ENCODE data around the gene ARFGAP1.

The ARFGAP1 gene

DNA sequence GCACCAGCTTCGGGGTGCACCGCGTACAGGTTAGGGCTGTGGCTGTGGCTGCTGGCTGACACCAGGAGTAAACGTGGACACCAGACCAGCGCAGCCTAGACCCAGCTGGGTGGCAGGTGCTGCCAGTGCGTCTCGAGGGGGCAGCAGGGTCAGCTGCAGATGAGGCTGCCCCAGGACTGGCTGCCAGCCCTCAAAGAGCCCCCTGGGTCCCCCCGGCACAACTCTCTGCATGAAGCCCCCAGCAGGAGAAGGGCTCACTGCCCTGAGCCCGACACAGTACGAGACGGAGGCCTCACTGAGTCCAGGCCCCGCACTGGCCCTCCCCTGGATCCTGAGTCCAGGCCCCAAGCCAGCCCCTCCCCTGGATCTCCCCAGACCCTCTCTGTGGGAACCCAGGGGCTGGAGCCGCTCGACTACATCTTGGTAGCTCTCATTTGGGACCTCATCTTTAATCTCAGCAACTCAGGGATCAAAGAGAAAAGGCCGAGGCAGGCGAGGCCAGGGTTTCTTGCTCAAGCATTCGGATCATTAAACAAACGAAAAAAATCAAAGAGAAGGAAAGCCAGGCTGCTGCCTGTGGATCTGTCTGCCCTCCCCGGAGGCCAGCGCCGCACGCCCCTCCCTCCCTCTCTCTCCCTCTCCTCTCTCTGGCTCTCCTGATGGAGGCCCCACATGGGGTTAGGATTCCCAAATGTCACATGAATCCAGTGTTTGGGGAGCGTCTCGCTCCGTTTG is 11.4 kb upstream of the ARFGAP1 start:
- DNase-seq: no peak

DNA sequence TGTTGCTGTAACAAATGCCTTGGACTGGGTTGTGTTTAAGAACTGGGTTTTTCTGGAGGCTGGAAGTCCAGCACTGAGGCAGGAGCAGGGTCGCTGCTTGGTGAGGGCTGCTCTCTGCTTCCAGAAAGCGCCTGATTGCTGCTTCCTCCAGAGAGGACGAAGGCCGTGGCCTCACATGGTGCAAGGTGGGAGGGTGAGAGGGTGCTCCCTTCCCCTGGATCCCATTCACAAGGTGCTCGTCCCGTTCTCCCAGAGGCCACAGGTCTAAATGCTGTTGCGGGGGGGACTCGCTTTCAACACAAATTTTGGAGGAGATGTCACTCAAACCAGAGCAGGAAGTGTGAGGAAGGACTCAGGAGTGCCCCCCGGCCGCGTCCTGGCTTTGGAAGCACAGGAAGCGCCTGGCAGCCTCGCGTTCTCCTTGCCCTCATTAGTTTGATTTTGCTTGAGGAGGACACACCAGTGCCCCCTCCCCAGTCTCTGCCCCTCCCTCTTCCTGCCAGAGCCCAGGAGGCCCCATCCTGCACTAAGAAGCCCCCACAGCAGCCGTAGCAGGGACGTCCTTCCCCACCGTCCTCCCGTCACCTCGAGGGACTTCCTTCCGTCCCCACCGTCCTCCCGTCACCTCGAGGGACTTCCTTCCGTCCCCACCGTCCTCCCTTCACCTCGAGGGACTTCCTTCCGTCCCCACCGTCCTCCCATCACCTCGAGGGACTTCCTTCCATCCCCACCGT is 10.7 kb upstream of the ARFGAP1 start:
- no peak for DNase-seq

DNA sequence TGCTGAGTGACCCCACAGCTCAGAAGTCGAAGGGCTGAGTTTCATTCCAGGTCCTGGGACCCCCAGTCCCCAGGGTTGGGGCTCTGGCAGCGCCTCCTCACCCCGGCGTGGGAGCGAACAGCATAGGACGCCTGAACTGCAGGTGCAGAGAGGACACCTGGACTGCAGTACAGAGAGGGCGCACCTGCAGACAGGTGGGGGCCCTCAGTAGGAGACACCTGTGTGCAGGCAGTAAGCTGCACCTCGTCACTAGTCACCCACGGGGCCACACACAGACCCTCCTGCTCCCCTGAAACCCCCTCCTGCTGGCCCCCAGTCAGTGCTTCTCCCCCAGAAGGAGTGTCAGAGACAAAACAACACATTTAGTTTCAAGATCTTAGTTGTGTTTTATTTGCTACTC is 9.8 kb upstream of the ARFGAP1 start:
- no peak for DNase-seq

DNA sequence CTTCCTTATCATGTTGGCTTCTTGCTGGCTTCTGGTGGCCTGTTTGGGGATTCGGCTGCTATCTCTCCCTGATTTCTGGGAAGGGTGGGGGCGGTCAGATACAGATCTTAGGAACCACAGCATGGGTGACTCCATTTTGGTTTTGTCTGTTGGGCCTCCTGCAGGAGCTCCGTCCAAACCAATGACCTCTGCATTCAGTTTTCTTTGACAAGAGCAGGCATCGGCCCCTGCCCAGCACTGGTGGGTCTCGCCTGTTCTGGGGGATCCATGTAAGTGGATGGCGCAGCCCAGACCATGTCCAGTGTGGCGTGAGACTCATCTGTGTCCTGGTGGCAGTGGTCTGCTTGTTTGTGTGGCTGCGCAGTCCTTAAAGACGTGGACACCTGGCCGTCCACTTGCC is 8.6 kb upstream of the ARFGAP1 start:
- no peak for DNase-seq

DNA sequence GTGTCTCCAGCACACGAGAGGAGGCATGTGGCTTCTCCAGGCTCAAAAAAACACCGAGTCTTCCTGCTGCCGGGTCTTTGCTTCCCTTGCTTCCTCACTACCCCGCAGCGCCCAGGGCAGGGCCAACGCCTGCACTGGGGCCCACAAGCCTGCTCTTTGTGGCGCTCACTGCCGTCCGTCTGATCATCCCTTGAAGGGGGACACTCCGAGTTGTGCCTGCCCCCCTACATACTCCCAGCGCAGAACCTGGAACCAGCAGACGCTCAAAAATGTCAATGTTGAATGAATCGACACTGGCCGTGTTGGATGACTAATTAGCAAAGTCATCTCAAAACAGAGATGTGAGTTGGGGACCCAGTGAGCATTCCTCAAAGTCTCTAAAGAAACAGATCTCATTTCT is 8.1 kb upstream of the ARFGAP1 start:
- DNase-seq: no peak

DNA sequence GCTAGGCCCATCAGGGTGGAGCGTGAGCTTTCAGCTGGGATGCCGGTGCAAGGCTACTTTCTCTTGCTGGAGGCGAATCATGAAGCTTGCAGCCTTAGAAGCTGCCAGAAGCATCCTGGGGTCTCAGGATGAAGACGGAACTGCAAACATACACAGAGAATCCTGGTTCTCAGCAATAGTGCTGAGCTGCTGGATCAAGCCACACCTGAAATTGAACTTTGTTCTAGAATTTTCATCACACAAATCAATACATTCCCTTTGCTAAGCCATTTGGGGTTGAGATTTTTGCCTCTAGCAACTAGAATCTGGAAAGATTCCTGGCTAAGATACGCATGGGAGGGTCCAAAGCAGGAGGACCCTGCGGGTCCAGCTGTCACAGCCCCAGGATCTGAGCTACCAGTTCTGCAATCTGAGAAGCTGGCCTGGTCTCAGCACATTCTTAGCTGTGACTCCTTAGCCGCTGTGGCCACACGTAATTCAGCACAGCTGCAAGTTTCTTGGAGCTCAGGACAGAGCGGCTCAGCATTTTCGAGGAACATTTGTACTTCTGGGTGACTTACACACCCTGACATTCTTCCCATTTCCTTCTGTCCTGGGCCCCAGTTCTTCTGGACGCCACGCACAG is 6.6 kb upstream of the ARFGAP1 start:
- DNase-seq: no peak

DNA sequence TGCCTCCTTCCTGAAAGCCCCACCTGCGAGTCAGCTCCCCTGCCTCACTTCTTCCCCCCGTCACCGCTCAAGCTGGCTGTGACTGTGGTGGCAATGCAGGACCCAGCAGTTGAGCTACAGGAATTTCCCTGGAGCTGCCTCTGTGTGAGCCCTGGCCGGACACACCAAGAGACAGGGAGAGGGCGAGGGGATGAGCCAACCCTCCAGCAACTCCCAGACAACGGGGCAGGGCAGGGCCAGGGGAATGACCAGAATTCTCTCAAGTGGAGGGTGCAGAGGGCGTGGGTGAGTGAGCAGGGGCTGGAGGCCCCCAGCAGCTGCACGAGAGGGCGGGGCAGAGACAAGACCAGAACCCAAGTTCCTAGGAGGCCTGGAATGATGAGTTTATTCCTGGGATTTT is 4.9 kb upstream of the ARFGAP1 start:
- no peak for DNase-seq

DNA sequence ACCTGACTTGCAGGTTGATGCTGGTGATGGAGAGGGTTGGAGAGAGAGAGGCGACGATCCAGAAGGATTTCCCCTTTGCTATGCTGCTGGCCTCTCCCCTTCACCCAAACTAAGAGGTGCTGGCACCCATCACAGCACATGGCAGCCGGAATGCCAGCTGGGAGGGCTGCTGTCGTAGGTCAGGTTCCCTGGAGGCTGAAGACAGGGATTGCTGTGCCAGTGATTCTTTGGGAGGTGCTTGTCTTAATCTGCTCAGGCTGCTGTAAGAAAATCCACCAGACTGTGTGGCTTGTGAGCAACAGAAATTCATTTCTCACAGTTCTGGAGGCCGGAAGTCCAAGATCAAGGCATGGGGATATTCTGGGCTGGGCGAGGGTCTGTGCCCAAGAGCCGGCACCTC is 4.4 kb upstream of the ARFGAP1 start:
- DNase-seq: no peak

DNA sequence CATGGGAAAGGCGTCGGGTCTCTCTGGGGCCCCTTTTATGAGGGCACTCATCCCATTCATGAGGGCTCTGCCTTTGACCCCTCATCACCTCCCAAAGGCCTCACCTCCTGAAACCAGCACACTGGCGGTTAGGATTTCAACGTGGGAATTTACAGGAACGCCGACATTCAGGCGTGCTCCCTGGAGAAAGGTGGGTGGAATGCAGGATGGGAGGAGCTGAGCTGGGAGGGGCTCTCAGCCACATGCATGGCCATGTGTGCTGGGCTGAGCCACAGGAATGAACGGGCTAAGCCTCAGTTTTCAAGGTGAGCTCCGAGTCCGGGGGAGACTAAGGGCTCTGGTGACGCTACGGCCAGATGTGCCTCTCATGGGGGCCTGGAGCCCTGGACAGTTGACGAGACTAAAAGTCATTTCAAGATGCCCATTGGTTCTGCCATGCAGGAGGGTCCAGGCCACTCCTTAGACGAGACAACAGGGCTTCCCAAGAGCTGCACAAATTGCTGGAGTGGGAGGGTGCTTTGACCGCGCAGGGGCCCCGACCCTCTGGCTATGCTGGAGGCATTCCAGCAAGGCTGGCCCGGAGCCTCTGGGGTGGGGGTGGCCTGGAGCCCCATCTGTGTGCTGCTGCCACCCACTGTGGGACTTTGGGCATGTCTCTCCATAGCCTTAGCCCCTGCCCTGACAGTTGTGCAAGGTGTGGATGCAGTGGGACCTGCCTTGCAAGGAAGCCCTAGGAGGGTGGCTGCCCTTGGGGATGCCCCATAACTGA is 3.8 kb upstream of the ARFGAP1 start:
- no peak for DNase-seq

DNA sequence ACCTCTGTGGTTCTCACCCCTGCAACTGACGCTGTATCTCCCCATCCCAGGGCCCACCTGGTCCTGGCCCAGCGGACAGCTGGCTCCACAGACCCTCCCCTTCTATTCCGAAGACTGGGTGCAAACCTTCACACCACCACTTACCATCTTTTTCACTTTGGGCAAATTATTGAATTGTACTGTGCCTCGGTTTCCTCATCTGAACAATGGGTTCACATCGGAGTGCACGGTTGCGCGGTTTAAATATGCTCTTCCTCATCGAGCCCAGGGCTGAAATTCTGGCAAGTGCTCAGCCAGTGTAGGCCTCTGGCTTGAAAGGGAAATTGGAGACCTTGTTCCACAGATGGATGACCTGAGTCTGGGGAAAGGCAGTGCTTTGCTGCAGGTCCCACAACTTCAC is 2.9 kb upstream of the ARFGAP1 start:
- DNase-seq: no peak

DNA sequence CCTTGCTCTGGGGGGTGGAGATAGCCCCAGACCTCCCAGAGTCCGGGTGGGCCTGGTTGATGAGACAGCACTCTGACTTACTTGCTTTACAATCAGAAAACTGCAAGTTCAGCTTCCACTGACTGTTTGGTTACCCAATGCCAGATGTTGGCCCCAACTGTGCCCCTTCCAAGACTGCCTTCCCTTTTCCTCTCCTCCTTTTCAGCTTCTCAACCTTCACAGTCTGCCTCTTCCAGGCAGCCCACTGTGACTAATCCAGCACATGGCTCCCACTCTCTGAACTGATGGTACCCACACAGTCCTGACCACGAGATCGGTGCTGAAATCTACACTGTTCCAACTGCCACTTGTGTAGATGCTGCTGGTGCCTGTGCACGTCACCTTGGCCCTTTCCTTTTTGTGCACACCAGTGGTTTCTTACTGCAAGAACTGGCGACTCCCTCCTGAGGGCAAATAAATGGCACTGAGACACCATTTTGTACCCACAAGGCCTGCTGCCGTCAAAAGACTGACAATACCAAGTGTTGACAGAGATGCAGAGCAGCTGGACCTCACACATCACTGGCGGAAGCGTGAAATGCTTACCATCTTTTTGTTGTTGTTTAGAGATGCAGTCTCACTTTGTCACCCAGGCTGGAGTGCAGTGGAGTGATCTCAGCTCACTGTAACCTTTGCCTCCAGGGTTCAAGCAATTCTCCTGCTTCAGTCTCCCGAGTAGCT is 1.8 kb upstream of the ARFGAP1 start:
- DNase-seq: no peak

DNA sequence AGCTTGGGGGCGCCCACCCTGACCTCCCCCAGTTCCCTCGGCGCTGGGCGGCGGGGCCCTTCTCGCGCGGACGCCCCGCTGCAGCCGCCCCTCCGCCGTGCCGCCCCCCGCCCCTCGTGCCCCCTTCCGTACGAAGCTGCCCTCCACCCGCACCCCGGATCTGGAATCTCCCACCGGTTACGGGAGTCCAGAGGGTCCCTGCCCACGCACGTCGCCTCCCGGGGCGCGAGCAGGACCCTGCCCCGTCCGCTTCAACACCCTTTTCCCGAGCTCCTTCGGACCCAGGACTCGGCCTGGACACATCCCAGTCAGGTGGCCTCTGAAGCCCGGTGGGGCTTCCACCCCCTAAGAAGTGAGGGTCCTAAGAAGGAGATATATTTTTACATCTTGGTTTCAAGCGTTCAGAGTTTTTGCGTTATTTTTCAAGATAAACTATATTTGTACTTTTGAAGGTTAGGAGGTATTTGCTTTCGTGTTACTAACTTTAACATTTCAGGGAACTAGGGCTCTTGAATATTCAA is 506 bp downstream of the ARFGAP1 start:
- DNase-seq: no peak

DNA sequence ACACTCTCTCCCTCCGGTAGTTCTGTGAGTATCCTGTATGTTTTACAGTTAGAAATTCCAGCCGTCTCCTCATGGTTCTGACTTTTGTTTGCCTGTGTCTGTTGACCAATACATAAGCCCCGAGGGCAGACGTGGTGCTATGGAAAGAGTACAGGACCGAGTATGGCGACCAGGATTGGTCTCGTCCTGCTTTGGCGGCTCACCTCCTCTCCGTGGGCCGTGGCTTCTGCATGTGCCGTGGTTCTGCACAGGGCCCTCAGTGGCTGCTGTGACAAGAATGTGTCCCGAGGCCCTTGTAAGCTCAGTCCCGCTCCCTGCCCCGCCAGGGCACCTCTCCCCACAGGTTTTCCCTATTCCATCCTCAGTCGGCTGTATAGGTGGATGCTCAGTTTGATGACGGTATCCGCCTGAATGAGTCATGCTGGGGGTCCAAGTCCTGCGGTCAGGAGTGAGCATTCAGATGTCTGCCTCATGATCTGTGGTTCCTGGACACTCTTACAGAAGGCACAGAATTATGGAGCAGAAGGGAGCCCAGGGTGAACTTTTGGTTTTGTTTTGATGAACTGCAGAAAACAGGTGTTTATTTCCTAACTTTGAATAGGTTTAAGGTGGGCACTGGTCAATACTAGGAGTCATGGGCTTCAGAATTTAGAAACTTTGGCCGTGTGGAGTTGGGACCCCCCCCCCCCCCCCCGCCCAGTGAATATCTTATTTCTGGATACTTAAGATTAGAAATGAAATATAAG is 1.2 kb downstream of the ARFGAP1 start:
- DNase-seq: no peak

DNA sequence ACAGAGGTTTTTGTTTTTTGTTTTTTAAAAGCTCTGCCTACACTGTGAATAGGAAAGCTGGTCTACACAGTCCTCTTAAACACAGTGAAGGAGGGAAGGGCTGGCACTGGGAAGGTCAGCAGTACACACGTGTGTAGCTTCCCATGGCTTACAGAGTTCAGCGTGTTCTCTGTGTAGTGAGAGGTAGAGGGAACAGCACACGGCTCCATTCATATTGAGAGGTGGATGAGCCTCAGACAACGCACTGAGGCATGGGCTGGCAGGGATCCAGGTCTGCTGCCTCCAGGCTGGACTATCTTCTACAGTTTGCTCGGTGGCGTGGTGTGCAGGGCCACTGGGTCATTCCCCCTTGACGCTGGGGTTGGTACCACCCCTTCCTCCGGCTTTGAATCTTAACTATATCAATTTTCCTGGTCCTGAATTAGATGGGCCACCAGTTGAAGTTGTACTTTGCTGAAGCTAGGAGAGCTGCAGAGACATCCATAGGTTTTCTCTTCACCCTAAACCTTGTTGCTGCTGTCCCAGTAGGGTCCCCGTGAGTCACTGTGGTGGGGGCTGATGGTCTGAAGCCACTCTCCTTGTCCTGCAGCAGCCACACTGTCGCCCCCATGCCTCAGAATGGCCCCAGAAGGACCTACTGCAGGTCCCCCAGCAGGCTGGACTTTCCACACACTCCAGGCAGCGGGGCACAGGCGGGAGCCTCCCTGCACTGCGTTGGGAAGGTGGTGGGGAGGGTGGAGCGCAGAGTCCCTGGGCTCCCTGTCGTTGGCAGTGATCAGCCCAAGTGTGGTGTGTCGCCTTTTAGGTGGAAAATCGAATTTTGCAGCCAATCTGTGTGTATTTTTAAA is 2.0 kb downstream of the ARFGAP1 start:
- no peak for DNase-seq

DNA sequence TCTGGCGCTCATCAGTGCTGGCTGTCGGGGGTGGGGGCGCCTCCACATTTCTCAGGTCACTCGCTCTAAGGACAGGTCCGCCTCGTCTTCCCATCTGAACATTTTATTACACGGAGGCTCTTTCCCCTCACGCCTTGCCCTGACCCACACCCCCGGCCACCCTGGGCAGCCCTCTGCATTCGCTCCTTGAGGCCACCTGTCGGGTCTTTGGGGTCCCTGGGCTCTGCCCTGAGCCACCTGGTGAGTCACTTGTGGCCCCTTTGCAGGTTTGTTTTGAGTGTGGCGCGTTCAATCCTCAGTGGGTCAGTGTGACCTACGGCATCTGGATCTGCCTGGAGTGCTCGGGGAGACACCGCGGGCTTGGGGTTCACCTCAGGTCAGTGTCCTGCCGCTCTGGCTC is 3.2 kb downstream of the ARFGAP1 start:
- no peak for DNase-seq

DNA sequence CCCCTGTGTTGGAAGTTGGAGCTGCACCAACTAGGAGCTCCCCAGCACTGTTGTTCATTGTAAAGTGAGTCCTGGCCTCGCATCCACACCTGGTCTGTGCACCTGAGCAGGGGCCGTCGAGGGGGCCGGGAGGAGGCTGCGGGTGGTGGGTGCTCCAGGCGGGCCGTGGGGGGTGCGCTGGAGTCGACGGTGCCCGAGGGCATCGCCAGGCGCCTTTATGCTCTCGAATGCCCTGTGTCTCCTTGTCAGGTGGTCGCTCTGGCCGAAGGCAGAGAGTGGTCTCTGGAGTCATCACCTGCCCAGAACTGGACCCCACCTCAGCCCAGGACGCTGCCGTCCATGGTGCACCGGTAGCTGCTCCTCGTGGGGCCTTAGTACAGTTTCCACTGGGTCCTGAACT is 4.3 kb downstream of the ARFGAP1 start:
- no peak for DNase-seq

DNA sequence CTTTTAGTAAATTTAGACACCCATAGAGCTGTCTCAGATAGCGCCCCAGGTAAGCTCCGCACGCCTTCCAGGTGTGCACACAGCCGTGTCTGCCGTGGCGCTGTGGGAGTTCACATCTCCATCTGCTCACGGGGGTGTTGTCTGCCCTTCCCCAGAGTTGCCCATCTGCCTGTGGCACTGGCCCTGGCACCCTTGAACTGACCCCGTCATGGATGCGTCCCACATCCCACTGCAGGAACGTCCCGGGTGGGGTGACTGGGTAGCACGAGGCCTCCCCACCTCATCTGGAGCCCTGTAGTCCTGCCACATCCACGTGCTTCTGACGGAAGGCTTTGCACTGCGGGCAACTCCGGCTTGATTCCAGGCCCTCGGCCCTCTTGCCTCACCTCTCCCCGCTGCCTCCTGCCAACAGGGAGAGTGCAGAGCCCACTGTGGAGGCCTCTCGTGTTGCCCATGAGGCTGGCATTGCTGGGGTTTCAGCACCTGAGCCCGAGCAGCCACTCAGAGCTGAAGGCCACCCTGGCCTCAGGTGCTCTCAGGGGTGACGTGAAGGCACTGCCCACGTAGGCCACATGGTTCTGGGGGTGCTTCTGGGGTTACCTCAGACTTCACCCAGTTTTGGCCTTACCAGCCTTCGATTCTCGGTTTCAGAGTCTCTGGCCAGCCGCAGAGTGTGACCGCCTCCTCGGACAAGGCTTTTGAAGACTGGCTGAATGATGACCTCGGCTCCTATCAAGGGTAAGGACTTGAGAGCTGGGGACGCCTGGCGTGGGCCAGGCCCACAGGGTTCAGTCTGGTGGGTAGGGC is 5.1 kb downstream of the ARFGAP1 start:
- no peak for DNase-seq

DNA sequence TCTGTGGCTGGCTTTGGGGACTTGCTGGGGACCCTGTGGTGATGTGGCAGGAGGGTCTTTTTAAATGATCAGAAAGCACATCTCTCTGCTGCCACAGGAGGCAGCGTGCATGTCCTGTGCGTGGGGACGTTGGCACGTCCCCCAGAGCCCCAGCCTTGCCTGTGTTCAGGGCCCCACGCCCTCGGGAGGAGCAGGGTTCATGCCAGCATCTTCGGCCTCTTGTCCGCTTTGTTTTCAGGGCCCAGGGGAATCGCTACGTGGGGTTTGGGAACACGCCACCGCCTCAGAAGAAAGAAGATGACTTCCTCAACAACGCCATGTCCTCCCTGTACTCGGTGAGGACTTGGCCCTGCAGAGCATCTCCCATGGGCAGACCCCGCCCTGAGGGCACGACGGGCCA is 6.0 kb downstream of the ARFGAP1 start:
- no peak for DNase-seq

DNA sequence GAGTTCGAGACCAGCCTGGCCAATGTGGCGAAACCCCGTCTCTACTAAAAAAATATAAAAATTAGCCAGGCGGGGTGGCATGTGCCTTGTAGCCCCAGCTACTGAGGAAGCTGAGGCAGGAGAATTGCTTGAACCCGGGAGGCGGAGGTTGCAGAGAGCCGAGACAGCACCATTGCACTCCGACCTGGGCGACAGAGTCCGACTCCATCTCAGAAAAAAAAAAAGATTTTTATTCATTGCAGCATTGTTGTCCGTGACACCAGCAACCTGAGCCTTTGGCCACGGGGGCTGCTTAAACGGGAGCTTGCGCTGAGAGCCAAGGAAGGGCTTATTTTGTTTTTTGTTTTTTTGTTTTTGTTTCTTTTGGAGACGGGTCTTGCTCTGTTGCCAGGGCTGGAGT is 7.3 kb downstream of the ARFGAP1 start:
- no peak for DNase-seq

DNA sequence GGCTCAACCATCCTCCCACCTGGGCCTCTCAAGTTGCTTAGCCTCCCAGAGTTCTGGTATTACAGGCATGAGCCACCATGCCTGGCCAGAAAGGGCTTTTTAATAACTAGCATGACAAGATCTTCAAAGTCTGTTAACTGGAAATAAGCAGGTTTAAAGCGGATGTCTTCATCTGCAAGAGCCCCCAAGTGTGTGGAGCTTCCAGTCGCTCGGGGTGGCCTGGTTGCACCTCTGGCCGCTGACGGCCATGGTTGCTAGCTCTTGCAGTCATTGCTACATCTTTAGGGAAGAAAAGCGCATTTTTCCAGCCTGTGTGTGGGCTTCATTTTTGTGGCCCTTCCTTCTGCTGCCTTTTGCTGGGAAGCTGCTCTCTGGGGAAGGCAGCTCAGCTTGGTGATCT is 7.8 kb downstream of the ARFGAP1 start:
- no peak for DNase-seq

Data from NCI-H2029 (cell line).